GM21529 (cell line): ENCODE data around the gene VEPH1.
A peak's percentile ranks its signal among the peaks of the same experiment; 100 is the strongest.

ENCODE experiments used
- ATAC-seq: cut with Tn5 transposase; IDR thresholded peaks from one replicate; pipeline ENCODE4 v1.9.1; 2021; ENCODE audit not compliant: unreplicated experiment

VEPH1 gene

DNA sequence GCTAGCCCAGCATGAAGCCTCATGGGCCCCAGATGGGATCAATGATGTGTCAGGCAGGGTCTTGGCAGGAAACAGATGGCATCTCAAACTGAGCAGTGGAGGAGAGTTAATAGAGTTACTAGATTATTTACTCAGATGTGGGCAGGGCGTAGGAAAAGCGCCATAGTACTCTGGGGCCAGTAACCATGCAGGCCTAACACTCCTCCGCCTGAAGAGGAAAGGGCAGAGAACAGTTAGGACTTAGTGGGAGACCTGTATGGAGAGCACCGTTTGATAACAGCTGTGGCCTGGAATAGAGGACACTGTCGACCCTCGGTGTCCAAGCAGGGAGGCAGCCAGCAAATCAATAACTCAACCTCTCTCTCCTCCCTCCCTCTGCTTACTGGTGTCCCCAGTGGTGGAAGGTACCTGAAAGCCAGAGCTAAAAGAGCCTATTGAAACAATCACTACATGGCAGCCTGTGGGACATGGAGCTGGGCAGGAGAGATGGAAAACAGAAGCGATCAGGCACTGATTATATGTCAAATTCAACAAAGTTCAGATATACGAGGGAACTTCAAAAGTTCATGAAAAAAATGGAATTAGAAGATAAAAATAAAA lies 231.8 kb downstream of the VEPH1 start:
- no peak for ATAC-seq

- no peak for ATAC-seq
These were observed 235.2 kb downstream of the VEPH1 start for GRCh38 chr3:157268026-157268425.

- no peak for ATAC-seq
These were observed 237.3 kb downstream of the VEPH1 start for GRCh38 chr3:157265931-157266330.

GRCh38 chr3:157263027-157263426 lies 240.2 kb downstream of the VEPH1 start:
- ATAC-seq: no peak

DNA sequence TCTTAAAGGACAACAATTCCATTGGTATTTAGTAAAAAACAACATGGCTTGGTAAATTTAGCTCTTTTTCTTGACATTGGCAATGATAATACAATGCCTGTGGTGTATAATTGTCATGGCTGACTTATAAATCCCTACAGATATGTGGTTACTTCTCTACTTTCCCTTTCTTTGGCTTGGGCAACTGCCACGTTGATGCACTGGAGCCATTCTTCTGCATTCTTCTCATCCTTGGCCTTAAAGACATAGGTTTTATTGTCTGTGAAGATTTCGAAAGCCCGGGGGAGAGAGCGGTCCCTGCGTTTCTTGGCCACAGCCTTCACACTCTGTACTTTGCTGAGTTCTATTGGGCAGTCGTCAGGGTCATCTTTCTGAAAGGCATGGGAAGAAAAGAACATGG lies 242.2 kb downstream of the VEPH1 start:
- ATAC-seq: no peak

GRCh38 chr3:157259825-157260224 lies 243.4 kb downstream of the VEPH1 start:
- ATAC-seq: no peak

DNA sequence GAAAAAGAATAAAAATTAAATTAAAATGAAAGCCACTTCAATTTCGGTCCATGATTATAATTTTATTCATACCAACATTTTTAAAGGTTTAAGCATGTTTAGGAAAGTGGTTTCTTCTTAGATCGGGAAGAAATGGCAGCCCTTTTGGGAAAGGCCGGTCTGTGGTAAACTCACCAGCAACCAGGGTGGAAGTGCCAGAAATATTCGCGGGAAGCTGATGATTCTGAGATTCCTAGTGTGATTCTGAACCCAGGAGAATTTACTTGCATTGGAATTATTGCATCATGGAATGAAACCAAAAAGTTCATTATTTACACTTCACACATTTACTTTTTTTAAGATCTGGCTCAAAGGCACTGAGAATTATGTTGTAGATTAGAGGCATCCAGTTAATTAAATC lies 246.1 kb downstream of the VEPH1 start:
- no peak for ATAC-seq

GRCh38 chr3:157255797-157256196 lies 247.4 kb downstream of the VEPH1 start:
- no peak for ATAC-seq

DNA sequence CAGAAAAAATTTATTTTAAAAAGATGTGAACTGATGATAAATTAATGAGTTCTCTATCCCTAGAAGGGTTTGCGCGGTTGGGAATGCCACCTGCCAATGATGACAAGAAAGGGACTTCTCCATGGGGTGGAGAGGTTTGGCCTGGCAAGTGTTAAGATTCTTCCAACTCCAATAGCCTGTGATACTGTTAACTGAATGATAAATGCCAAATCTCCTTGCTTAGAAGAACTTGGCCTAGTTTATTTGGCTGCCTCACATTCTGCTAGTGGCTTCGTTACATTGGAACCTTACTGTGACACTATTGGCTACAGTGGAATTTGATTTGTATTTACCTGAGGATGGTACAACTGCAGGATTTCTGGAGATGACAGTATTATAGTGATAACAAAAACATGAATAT lies 251.5 kb downstream of the VEPH1 start:
- ATAC-seq: no peak

DNA sequence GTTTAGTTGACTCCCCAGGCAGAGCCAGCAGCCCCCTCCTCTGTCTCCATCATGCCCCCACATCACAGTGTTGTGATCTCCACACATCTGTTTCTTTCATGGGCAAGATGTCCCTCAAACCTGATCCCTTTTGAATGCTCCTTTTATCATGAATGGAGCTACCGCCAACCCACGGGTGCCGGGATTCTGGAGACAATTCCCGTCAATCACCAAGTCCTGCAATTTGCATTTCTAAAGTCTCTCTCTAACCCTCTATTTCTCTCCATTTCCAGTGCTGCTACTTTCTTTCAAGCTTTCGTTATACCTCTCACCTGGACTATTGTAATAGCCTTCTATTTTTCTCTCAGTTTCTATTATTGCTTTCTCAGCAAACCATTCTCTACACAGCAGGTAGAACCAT lies 253.6 kb downstream of the VEPH1 start:
- ATAC-seq: no peak

- ATAC-seq: no peak
These were observed 254.4 kb downstream of the VEPH1 start for GRCh38 chr3:157248590-157249422.

- no peak for ATAC-seq
These were observed 255.8 kb downstream of the VEPH1 start for GRCh38 chr3:157247391-157247790.

- no peak for ATAC-seq
These were observed 260.4 kb downstream of the VEPH1 start for GRCh38 chr3:157242836-157243235.

DNA sequence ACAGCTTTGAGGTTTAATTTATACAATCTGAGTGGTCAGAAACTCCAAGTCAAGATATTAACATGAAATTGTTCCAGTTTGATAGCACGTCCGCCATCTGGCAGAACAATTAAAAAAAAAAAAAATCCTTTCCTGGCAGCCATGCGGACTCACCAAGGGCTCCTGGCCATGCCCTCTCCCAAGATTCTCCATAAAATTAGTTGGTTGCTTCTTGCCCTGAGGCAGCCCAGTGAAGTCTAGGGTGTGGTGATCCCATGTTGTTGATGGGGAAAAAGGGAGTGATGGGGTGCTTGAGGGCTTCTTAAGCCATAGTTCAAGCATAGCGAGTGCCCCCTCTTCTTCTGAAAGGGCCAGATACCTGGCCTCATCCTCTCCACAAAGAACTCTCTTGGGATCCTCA lies 261.6 kb downstream of the VEPH1 start:
- ATAC-seq: no peak

DNA sequence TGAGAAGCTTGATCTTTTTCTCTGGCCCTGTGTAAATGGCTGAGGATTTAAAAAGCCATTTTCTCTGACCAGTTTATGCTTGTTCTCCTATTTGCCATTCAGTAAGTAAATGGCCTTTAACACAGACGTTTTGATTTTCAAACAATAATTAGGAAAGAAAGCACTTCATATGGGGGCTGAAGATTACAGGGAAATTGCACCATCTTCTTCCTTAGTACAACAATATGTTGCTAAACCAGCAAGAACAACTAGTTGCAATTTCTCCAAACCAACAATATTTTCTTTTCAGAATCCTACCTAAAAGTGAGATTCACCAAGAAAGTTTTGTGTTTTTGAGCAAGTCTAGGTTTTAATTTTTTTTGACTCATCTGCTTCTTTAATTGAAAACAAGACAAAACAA lies 262.8 kb downstream of the VEPH1 start:
- no peak for ATAC-seq

DNA sequence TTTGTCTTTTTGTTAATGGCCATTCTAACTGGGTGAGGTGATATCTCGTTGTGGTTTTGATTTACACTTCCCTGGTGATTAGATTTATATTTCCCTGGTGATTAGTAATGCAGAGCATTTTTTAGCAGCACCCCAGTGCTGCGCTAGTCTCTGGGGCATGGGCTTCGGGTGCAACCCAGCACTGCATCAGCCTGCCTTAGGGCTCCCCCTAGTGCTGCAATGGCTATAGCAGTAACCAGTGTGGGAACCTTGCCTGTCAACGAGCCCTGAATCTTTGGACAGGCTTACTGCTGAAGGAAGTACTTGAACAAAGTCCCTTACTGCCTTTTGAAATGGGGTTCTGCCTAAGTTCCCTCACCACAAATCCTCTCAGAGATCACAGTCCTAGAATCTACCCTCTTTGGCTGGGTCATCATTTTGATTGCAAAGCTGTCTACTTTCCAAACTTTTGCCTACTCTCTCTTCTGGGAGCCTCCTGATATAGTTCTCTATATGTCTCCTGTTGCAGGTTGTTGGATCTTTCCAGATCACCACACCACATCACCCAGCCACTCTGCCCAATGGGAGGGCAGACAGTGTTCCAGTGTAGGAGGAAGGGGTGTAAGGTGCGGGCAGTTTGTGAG lies 264.0 kb downstream of the VEPH1 start:
- peak; percentile 100 for ATAC-seq

GRCh38 chr3:157238457-157238856 lies 264.8 kb downstream of the VEPH1 start:
- no peak for ATAC-seq

DNA sequence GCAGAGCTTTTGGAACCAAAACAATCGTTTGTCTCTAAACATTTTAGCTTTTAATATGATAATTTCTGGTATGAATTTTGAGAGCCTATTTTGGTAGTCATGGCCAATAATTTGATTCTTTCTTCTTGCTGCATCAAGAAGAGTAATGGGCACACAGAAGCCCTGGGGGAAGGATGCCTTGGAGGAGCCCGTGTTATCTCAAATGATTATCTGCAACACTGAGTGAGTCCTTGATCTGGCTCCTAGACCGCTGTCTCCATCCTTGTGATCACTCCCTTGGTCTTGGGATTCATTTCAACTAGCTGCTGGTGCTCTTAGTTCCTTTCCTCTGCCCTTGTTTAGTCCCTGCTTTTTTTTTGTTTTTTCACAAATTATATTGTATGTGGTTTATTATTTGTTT lies 265.3 kb downstream of the VEPH1 start:
- no peak for ATAC-seq

- no peak for ATAC-seq
These were observed 267.9 kb downstream of the VEPH1 start for GRCh38 chr3:157235291-157235690.

- ATAC-seq: no peak
These were observed 269.3 kb downstream of the VEPH1 start for GRCh38 chr3:157233923-157234322.

DNA sequence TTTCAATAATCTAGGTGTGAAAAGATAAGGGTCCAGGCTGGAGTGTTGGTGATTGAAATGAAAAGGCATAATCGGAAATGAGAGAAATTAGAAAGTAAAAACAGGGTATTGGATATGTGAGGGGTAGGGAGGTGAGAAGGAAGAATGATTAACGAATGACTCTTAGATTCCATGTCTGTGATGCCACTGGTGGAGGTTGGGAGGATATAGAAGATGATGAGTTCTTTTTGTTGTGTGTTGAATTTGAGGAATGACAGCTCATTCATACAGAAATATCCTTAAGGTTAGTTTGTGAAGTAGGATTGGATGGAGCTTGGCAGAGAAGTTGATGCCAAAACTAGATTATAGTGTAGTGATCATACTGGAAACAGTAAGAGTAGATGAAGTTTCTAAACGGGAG lies 271.1 kb downstream of the VEPH1 start:
- no peak for ATAC-seq

DNA sequence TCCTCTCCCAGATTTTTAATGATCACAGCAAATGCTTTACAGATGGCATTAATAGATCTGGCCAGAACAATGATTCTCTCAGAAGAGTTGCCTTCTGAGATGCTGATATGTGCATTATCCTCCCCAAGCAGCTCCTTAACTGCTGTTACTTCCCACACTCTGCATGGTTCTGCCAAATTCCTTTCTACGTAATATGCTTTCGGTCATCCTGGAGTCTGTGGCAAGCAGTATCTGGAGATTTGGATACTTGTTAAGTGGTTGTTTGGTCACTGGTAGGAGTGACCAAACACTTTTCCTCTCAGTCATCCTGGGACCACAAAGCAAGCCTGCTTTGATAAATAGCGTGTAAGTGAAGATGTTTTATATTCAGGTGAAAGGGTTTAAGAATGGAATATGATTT lies 272.1 kb downstream of the VEPH1 start:
- ATAC-seq: no peak
